8988T (cell line): ENCODE data around the gene TOB1.

Experiments used
- DNase-seq: peaks from one replicate; pipeline ENCODE4 v3.0.0; 2011

Gene TOB1, protein sequence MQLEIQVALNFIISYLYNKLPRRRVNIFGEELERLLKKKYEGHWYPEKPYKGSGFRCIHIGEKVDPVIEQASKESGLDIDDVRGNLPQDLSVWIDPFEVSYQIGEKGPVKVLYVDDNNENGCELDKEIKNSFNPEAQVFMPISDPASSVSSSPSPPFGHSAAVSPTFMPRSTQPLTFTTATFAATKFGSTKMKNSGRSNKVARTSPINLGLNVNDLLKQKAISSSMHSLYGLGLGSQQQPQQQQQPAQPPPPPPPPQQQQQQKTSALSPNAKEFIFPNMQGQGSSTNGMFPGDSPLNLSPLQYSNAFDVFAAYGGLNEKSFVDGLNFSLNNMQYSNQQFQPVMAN

DNA sequence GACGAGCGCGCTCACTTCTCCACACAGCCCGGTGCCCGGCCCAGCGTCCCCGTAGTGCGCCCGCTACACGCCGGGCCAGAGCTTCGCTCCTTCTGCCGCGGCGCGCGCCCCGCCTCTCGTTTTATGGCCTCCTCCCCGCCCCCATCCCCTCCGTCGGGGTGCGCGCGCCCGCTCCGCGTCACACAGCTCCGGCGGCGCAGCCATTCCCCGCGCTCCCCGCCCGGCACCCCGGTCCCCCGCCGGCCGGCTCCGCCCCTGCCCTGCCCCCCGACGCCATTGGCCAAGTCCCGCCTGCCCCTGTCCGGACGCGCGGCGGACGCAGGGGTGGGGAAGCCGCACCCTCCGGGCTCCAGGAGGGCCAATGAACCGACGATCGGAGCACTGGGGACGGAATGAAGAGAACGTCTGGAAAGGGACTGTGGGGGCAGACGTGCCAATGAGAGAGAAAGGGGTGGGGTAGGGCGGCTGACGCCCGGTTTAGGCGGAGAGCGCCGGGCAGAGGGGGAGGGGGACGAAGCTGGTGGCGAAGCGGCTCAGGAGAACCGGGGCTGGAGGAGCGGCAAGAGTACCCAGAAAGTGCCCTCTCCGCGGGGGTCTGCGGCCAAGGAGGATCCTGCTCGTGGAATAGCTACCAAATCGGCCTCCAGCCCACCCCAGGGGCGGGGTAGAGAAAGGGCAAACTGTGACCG lies at the start of gene TOB1:
TSS of gene TOB1 (minus strand) at position 94 of the 689 bp plus-strand sequence. CDS start 2,337 bp downstream, outside the sequence.
- DNase-seq: peak; percentile 49

DNA sequence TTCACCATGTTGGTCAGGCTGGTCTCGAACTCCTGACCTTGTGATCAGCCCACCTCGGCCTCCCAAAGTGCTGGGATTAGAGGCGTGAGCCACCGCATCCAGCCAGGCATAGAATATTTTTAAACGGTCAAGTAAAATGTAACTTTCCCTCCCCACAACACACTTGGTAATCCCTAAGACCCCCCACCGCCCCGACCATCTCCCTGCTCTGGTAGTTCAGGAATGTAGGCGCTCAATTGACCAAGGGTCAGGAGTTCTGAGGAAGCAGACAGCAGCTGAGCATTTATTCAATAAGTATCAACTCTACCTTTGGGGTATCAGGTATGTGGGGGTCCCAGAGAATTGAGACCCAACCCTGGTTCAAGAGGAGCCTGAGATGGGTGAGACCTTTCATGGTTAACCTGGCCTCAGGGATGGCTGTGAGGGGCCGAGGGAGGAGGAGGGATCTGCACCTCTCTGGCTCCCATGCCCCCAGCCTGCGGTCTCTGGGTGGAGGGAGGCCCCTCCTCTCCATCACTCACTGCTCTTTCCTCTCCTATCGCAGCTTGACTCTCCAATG lies 48.4 kb upstream of the TOB1 start:
- DNase-seq: no peak

DNA sequence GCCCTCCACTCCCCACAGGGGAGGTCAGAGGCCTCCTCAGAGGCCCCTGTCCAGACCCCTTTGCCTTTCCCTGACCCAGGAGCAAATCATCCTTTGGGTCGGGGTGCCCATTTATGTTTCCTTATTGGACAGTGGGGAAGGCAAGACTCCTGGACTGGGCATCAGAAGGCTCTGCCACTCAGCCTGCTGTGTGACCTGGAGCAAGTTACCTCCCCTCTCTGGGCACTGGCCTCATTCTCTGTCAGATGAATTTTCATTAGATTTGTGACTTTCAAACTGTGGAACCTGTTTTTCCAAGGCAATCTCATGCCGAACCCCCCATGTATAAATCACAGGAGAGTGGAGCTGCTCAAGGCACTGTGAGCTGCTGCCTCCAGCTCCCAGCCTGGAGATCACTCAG lies 47.0 kb upstream of the TOB1 start:
- no peak for DNase-seq

DNA sequence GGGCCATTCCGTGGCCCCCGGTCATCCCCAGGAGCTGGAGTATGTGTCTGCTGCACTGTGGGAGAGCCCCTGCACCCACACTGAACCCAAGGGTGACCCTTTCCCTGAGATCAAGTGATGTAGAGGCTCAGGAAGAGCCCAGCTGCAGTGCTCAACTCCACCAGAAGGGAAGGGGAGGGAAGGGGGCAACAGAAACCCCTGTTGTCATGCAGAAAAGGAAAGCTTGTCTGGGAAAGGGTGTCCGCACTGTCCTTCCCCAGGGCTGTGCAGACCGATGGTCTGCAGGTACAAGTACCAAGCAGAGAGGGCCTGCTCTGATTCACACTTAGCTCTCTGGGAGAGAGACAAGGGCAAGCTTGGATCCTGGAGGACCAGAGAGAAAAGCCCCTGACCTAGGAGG lies 45.7 kb upstream of the TOB1 start:
- no peak for DNase-seq

DNA sequence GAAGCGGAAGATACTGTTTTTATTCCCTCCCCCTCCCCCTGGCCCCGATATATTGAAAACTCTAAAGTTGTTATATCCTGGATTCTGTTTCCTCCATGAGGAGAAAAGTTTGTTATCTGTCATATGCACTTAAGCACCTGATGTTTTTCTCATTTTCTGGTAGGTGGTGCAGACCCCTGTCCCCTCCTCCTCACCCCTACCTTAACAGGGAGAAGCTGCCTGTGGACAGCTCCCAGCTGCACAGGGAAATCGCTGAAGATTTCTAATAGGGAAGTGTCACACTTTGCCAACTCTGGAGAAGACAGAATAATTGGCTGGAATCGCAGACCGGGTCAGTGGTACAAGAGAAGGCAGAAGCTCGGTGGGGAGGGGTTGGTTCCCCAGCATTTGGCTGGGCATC lies 45.3 kb upstream of the TOB1 start:
- DNase-seq: no peak

DNA sequence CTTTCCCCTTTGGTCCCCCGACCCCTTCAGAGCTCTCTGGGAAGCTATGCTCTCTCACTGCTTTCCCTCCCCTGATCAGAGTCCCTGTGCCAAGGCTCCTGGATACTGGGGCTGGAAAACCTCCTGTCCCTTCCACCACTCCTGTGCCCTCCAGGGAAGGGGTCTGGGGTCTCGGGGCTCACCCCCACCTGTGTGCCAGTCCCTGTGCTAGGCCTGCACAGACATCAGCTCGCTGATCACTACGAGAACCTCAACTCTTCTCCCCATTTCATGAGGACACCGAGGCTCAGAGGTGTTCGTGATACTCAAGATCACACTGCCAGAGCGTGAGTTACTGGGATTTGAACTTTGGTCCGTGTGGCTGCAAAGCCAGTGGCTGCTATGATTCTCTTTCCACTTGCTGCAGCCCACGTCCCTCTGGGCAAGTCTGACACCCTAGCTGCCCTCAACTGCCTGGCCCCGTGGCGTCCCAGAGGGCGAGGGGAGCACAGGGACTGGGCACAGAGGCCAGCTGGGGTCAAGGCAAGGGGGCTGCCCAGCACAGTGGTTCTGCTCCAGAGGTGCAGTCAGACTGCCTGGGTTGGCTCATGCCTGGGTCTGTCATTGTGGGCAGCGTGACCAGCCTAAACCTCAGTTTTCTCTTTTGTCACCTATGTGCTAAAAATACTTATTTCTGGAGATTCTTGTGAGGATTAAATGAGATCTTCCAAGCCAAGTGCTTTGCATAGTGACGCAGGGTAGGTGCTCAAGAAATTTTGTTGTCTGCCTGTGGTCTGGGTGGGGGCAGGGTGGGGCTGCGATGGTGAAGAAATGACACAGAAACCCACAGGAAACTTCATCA lies 43.8 kb upstream of the TOB1 start:
- DNase-seq: no peak

DNA sequence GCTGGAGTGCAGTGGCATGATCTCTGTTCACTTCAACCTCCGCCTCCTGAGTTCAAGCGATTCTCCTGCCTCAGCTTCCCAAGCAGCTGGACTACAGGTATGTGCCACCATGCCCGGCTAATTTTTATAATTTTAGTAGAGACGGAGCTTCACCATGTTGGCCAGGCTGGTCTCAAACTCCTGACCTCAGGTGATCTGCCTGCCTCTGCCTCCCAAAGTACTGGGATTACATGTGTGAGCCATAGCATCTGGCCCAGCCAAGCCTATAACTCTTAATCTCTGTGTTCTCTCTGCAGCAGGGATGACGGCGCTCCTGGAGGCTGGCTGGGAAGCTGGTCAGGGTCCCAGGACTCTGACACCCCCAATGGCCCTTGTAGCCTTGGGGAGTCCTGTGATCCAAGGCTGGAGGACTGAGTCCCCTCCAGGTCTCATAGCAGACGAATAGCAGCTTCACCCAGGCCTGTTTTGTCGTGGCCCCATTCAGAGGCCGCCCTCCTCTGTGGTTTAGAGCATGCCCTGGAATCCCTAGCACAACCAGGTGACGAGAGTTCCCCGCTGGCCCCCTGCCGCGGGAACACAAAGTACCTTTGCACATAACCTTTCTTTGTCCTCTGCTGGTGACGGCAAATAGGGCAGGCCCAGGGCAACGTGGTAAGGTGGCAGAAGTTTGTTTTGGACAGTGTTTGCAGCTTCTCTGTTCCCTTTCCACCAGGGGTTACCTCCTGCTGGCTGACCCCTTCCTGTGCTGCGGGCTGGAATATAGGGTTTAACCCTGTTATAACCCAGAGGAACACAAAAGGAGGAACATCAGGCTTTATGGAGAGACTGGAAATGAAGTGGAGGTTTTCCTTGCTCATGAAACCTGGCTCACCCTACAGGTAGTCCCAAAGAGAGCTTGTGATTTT lies 43.0 kb upstream of the TOB1 start:
- no peak for DNase-seq

DNA sequence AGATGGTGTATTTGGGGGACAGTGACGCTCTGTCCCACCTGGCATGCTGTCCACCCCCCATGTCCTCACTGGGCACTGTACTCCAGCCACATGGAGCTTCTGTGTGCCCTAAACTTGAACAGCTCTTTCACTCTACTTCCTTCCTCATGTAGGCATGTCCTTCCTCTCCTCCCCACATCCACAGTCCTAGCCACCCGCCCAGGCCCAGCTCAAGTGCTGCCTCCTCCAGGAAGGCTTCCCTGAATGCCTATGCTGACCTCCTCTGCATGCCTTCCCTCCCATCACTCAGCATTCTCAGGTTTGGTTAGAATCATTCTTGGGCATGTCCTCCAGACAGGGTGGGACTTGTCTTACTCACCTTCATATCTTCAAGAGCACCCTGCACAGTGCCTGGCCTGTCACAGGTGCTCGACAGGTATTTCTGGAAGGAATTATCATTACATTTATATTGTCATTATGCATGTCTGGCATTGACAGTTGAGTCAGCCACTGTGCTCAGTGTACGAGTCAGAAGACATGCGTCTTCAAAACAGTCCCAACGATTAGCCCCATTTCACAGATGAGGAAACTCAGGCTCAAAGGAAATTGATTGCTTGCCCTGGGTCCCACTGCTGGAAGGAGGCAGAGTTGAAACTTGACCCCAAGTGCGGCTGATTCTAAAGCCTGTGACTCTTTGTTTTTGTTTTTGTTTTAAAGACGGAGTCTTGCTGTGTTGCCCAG lies 42.1 kb upstream of the TOB1 start:
- DNase-seq: no peak

DNA sequence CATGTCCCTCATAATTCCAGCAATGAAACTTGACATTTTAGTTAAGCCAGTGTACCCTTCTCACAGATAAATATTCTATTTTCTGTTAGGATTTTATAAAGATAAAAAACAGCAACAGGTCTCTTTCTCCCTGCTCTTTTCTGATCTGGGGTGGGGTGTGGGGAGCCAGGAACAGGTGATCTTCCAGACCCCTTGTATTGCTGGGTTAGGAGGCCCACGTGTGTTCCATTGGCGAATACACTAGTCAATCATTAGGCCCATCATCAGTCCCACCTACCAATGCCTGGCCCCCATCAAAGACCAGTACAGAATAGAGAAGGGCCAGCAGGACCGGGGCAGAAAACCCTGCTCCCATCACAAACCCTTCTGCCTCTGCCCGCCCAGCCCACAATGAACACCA lies 40.3 kb upstream of the TOB1 start:
- no peak for DNase-seq

DNA sequence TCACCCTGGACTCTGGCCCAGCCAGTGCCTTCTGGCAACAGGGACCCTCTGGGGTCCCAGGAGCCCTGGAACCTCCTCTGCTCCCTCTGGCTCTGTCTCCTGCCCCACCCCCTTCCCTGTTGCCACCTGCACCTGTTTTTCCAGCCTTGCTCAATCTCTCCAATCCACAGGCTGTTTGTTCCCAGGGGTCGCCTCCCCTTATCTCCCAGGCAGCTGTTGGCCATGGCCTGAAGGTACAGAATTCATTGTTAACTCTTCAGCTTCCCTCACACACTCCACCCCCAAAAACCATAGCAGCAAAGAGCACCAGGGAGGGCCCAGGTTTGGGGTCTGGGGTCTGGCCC lies 39.3 kb upstream of the TOB1 start:
- no peak for DNase-seq

DNA sequence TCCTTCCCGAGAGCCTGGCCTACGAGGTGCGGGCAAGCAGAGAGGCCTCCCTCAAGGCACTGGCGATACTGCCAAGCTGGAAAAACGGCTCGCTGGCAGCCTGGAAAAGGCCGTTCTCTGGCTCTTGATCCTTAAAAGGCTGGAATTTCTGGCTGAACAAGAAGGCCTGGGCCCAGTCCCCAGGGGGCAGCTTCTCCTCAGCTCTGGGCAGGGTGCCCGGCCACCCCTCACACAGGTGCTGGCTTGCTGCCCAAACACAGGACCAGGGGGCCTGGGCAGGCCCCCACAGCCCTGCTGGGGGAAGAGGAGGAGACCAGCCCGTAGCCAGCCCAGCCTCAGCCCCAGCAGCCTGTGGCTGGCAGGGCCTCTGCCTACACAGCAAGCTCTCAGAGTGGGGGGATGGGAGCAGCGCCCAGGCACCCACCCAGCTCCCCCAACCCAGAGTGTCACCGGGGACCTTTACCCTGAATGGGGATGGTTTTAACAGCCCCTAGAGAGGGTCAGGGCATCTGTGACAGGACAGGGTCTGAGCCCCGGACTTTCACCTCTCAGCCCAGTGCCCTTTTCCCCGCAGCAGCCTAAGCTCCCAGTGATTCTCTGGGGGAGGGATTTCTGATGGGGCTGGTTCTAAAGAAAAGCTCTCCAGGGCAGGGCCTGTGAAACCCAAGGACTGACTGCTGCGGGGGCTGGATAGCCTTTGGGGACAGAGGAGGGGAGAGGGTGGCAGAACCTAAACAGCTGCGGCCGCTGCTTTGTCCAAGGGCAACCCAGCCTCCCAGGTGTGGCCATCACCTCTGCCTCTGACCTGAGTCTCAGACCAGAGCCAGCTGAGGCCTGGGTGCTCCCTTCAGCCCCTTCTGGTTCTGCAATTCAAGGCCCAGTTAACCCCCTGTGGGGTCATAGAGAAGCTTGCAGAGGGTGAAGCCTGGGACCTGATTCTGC lies 38.6 kb upstream of the TOB1 start:
- no peak for DNase-seq

DNA sequence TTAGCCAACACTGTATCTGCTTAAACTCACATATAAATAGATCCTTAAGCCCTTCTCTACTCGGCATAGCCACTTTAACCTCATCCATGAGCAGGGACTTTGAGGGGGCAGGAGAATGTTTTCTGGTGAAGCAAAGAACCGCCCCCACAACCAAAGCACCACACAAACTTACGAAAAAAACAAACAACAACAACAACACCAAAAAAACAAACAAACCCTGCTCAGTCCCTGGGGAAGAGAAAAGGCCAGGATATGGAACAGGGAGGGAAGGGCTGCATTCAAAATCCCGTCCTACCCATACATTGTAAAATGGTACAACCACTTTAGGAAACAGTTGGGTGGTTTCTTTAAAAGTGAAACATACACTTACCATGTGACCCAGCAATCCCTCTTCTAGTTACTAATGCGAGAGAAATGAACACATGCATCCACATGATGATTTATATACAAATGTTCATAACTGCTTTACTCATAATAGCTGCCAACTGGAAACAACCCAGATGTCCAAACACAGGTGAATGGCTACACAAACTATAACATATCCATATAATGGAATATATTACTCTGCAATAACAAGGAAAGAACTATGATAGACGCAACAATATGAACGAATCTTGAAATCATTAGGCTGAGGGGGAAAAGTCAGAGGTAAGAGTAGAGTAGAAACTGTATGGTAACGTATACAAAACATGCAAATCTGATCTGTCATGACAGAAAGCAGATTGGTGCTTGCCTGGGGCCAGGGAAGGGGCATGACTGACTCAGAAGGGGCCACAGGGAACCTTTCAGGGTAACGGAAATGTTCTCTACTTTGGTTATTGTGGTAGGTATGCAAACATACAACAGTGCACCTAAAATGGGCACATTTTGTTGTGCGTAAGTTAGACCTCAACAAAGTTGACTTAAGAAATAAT lies 37.7 kb upstream of the TOB1 start:
- DNase-seq: no peak

DNA sequence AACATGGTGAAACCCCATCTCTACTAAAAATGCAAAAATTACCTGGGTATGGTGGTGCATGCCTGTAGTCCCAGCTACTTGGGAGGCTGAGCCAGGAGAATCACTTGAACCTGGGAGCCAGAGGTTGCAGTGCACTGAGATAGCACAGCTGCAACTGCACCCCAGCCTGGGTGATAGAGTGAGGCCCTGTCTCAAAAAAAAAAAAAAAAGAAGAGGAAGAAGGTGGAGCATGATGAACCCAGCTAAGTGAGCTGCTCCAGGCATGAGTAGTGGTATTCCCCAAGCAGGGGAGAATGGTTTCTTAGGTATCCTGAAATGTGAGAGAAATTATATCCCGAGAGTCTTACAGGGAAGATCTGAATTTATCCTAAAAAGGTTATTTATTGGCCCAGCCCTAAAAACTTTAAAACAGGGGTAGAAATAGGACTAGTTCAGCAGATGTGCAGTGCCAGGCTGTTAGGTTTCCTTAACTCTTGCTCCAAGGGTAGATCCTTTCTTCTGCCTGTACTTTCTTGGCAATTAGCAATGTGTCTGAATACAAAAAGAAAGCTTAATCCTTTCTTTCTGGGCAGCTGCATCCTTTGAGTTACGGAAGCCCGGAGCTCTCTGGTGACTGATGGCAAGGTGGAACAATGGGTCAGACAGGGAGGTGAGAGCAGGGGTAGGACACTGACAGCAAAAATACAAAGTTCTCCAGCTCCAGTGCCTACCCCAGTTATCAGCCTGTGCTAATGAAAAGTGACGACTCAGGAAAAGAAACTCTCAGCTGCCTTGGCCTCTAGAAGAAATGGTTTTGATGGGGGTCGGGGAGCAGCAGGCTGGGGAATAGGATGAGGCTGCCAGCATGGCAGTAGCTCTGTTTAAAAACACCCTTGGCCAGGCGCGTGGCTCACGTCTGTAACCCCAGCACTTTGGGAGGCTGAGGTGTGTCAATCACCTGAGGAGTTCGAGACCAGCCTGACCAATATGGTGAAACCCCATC lies 36.5 kb upstream of the TOB1 start:
- no peak for DNase-seq

DNA sequence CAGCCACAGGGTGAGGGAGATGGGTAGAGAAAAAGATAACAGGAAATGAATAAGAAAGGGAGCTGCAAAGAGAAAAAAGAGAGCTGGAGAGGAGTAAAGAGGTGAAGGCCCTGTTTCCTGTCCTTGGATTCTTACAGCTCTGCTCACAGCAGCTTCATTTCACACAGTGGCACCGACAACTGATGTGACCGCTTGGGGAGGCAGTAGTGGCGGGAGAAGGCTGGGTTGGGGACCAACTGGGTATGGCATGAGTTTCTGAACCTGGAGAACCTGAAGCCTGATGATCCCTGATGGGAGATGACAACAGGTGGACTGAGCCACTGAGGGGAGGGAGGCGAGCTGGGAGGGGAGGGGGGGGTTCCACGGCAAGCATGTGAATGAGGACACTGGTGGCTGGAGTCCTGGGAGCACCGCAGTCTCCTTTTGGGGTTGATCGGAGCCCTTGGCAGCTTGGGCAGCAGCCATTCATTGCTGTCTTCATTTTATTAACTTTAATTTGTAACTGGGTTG lies 34.3 kb upstream of the TOB1 start:
- DNase-seq: no peak

DNA sequence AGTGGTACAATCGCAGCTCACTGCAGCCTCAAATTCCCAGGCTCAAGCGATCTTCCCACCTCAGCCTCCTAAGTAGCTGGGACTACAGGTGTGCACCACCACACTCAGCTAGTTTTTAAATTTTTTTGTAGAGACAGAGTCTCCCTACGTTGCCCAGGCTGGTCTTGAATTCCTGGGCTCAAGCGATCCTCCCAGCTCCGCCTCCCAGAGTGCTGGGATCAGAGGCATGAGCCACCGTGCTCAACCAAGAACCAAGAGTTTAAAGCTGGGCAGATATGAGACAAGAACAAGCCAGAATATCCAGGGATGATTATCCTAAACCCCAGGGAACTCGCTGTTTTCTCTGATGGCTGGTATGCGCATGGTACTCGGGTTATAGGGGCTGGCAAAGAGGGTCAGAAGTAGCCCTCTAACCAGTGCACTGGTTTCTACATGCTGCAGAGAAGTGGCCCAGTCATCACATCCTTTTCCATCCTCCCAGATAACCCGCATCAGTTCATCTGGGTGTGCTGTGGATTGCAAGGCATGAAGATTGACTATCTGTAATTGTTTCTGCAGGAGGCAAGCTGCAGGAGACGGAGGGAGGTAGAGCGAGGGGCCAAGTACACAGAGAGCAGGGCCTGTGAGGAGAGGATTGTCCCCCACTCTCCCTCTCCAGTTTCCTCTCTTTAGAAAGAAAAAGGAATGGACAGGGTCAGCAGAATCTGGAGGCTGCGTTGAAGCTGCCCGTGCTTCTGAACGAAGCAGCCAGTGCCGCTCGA lies 33.6 kb upstream of the TOB1 start:
- DNase-seq: no peak

DNA sequence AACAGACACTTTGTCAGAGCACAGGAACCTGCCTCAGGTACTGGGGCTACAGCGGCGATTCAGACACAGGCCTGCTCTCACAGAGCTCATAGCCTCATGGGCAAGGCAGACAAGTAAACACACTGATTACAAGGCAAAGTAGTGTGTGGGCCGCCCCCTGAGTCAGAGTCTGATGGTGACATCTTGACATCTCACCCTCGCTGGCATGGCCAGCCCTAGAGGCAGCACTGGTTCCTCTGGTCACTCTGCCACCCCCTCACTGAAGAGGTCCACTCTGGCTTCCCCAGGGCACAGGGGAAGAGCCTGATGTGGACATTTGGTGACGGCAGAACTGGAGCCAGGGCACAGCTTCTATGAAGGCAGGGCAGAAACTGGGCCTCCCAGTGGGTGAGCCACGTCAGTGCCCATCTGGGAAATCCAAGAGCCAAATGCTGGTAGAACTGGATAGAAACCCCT lies 32.9 kb upstream of the TOB1 start:
- no peak for DNase-seq
